Esophagus mucosa (tissue), 1 donor: ENCODE measurements around the gene DUSP16. TPM values are rescaled to one million over a fixed set of nuclear protein-coding genes. Genes with fewer than 3 reads are reported as not detected.

Experiments used
- ATAC-seq: fragments of 200-7000 bp; cut with Tn5 transposase; one replicate; pipeline ENCODE4 v1.9.1; 2020
- total RNA-seq: library from RNA; stranded (reverse); gene quantifications from one replicate; pipeline ENCODE4 v1.2.4, GENCODE V29; 2023
- donor health status: DM: yes; HTN: yes; CAD: no.

The DUSP16 gene
- total RNA-seq, 1 donor from 2014 or later = 22.3 TPM

DNA sequence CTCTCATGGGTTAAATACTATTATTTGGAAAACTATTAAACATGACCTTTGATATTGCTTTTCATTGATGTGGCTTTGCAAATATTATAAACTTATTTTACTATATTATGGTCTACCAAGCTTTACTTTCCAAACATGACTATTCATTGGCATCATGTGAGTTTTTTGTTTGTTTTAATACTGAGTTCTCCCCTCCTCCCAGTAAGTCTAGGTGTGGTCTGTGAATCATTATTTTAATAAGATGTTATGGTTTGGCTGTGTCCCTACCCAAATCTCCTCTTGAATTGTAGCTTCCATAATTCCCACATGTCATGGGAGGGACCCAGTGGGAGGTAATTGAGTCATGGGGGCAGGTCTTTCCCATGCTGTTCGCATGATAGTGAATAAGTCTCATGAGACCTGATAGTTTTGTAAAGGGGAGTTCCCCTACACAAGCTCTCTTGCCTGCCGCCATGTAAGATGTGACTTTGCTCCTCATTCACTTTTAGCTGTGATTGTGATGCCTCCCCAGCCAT is 125.8 kb downstream of the DUSP16 start:
- no peak for ATAC-seq

DNA sequence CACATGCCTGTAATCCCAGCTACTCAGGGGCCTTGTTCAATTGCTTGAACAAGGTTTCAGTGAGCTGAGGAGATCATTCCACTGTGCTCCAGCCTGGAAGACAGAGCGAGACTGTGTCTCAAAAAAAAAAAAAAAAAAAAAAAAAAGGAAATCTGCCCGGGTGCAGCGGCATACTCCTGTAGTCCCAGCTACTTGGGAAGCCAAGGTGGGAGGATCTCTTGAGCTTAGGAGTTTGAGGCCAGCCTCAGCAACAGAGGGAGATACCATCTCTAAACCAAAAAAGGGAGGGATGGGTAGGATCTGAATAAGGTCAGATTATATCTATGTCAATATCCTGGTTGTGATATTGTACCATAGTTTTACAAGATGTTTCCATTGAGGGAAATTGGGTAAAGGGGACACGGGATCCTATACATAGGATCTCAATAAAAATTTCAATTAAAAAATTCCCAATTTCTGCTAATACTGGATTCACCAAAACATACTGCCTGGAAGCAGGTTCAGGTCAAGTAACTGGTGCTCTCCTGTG is 129.4 kb downstream of the DUSP16 start:
- ATAC-seq = no peak

DNA sequence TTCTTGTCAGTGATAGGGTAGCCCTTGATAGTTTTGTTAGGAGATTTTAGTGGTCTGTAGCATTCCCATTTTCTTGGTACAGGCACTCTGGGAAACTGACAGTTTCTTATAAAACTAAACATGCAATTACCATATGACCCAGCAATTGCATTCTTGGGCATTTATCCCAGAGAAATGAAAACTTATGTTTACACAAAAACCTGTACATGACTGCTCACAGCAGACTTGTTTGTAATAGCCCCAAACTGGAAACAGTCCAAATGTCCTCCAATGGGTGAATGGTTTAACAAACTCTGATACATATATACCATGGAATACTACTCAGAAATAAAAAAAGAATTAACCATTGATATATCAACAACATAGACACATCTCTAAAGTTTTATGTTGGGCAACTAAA is 130.3 kb downstream of the DUSP16 start:
- peak; percentile 33 for ATAC-seq

DNA sequence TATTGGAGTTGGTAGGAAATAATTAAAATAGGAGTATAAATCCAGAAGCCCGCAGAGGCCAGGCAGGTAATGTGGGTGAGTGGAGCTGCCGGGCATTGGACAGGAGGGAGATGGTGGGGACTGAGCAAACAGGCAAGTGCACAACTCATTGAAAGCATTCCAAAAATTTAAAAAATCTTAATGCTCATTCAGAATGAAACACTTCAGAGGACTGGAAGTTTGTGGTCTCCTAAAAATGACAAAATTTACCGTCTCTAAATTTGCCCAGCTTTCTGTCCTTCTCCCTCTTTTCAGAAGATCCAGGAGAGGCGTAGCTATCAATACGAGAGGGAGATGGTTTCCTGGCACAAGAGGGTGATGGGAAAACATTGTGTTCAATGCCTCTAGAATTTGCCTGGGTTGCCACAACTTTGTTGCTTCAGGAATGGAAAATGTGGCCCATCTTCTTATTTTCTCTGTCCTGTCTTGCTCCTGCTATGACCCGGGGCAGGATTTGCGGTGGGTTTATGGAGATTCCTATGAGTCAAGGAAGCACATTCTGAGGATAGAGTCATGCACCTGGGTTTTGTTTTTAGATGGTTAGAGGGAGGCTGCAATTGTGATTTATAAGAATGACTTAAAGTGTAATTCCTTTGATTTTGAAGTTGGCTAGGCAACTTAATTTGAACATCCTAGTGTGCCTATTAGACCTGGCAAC is 133.6 kb downstream of the DUSP16 start:
- peak; percentile 38 for ATAC-seq

DNA sequence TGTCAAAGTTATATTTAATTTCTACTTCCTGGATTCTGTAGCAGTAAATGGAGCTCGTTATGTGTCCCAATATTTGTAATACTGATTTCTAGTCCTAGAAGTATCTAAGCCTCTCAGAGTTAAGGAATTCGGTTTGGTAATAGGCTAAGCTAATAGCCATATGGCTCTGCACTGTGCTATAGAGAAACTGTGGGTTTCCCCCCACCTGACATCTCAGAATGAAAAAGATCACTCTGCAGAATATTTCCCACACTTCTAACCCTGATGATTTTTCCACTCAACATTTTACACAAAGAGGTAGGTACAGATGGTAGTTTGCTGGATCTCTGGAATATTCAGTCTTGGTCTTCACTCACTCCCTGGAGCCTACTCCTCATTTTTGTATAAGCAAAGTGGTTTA is 134.6 kb downstream of the DUSP16 start:
- ATAC-seq = no peak

DNA sequence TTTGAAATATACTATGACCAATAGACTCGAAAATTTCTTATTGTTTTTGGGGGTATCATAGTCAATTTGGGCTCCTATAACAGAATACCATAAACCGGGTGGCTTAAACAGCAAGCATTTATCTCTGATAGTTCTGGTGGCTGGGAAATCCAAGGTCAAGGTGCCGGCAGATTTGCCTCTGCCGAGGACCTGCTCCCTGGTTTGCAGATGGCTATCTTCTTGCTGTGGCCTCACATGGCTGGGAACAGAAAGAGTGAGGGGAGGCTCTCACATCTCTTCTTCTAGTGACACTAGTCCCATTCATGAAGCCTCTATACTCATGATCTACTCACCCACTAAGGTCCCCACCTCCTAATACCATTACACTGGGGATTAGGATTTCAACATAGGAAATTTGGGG is 135.1 kb downstream of the DUSP16 start:
- ATAC-seq = no peak

DNA sequence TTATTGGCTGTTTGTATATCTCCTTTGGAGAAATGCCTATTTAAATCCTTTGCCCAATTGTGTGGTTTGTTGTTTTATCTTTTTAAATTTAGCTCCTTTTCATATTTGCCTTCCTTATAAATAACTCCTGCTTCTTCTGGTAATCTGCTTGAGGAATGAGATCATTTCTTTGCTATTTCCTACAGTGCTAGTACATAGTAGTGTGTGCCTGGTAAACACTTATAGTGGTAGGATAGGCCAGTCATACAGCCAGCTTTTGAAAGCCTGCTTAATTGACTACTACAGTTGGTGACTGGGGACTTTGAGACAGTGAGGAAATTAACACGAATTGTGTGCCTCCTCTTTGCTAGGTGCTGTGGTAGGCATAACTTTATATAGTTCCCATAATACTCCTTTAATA is 137.0 kb downstream of the DUSP16 start:
- ATAC-seq = no peak

DNA sequence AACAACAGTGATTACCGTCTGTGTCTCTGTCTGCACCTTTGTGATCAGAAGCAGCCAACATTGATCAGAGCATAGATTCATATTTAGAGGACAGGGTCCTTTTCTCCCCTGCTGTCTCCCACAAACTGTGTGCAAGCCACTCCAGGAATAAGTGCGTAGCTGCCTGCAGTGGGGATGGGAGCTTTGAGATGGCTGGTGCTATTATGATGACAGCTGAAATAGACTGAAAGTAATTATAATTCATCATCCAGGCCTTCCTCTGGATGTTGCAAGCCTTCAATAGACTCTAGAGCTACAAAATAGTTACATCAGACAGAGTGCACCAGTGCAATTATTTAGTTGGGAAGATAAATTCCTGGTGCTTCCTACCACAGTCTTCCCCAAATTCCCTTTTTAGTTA is 137.7 kb downstream of the DUSP16 start:
- no peak for ATAC-seq

Other genes starting within 250 kb of the DUSP16 start
- 47.8 TPM for gene MANSC1, start 212.6 kb downstream of the DUSP16 start, total RNA-seq
- gene BORCS5, start 205.8 kb downstream of the DUSP16 start, total RNA-seq = 17.9 TPM
- 9.2 TPM for gene CREBL2, start 49.0 kb upstream of the DUSP16 start, total RNA-seq
- gene GPR19, start 133.3 kb upstream of the DUSP16 start, total RNA-seq = 0.36 TPM
- gene CDKN1B, start 154.5 kb upstream of the DUSP16 start, total RNA-seq = 20.4 TPM
- gene APOLD1, start 222.8 kb upstream of the DUSP16 start, total RNA-seq = 3.1 TPM